SH-SY5Y (cell line): ENCODE data around the gene ADAMTSL1.

Experiments used
- GATA2 ChIP-seq: IDR thresholded peaks from 2 replicates; pipeline ENCODE4 v1.6.1; 2011; ENCODE audit warnings: mild to moderate bottlenecking, low read depth, low read length
- GATA3 ChIP-seq: IDR thresholded peaks from 2 replicates; pipeline ENCODE4 v1.6.1; 2011; ENCODE audit warnings: low read depth, mild to moderate bottlenecking, low read length, moderate library complexity

DNA sequence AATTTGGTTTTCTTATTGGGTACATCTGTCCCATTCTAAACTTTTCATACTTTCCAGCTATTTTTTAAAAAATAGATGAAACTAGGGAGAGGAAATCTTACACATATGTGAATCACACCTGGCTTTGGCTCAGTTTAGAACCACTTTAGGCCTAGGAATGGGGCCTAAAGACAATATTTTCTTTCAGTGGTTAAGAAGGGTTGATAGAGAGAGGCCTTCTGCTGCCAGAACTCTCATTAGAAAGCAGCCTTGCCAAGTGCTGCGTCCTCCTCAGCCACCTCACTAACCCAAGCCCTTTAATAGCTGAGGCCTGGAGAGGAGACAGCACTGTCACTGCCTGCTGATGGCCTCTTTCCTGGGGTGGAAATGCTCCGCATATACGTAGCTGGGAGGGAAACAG is 391.6 kb downstream of the ADAMTSL1 start:
- TF ChIP-seq GATA2 (no peak), GATA3 (no peak)
